ENCODE results near the gene IGFBPL1.

GRCh38 chr9:38416461-38416860, 7.8 kb downstream of the IGFBPL1 start:
- TF ChIP-seq, protein P1, sequence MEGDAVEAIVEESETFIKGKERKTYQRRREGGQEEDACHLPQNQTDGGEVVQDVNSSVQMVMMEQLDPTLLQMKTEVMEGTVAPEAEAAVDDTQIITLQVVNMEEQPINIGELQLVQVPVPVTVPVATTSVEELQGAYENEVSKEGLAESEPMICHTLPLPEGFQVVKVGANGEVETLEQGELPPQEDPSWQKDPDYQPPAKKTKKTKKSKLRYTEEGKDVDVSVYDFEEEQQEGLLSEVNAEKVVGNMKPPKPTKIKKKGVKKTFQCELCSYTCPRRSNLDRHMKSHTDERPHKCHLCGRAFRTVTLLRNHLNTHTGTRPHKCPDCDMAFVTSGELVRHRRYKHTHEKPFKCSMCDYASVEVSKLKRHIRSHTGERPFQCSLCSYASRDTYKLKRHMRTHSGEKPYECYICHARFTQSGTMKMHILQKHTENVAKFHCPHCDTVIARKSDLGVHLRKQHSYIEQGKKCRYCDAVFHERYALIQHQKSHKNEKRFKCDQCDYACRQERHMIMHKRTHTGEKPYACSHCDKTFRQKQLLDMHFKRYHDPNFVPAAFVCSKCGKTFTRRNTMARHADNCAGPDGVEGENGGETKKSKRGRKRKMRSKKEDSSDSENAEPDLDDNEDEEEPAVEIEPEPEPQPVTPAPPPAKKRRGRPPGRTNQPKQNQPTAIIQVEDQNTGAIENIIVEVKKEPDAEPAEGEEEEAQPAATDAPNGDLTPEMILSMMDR (optimal IDR thresholded peaks at IDR 0.05 in 1 of 3, IDR thresholded peaks at IDR 0.05 in 1 of 3, conservative IDR thresholded peaks at IDR 0.05 in 1 of 3; ENCODE audit: extremely low read depth in 1 of 3, insufficient read depth in 2 of 3, low read length in 3 of 3) = no peak
- no peak for TF ChIP-seq EZH2 (IDR thresholded peaks at IDR 0.05; ENCODE audit: low read length)

Measured in keratinocyte (primary cell).